Naive B cell (primary cell): Measurements from ENCODE around the gene TPM4. TPM values are rescaled to one million over a fixed set of nuclear protein-coding genes. Genes with fewer than 3 reads are reported as not detected.

Source experiments
- ATAC-seq, 2 donors: fragments of 150-1000 bp; cut with Tn5 transposase; 2 replicates each; pipeline ENCODE4 v1.10.0; 2021; ENCODE audit warnings: low read depth in 2 of 2, mild to moderate bottlenecking in 2 of 2, moderate library complexity in 2 of 2
- DNase-seq: peaks from one replicate; pipeline ENCODE4 v3.0.0; 2022
- H3K27ac Mint-ChIP-seq, 6 donors: one replicate each; pipeline ENCODE4 v1.8.0; 2020 to 2022; ENCODE audit warnings: mild to moderate bottlenecking in 6 of 6, mixed read lengths in 6 of 6, moderate library complexity in 5 of 6, inconsistent platforms in 2 of 6
- H3K27me3 Mint-ChIP-seq, 3 donors: one replicate each; pipeline ENCODE4 v1.8.0; 2021 to 2022; ENCODE audit warnings: mixed read lengths in 3 of 3, mild to moderate bottlenecking in 1 of 3
- H3K36me3 Mint-ChIP-seq, 2 donors: one replicate each; pipeline ENCODE4 v1.8.0; 2020 to 2022; ENCODE audit warnings: mixed read lengths in 2 of 2, inconsistent platforms in 1 of 2, mild to moderate bottlenecking in 1 of 2
- H3K4me1 Mint-ChIP-seq, 3 donors: one replicate each; pipeline ENCODE4 v1.8.0; 2020 to 2022; ENCODE audit warnings: mixed read lengths in 3 of 3, inconsistent platforms in 1 of 3, mild to moderate bottlenecking in 1 of 3, moderate library complexity in 1 of 3
- H3K4me3 Mint-ChIP-seq, 8 donors: one replicate each; pipeline ENCODE4 v1.8.0; 2020 to 2022; ENCODE audit warnings: mild to moderate bottlenecking in 8 of 8, mixed read lengths in 8 of 8, moderate library complexity in 8 of 8, inconsistent platforms in 2 of 8
- H3K9me3 Mint-ChIP-seq, 7 donors: one replicate each; pipeline ENCODE4 v1.8.0; 2020 to 2022; ENCODE audit warnings: mixed read lengths in 7 of 7, mild to moderate bottlenecking in 5 of 7, inconsistent platforms in 2 of 7, moderate library complexity in 1 of 7
- polyA plus RNA-seq, 6 donors: library from polyadenylated mRNA; unstranded; fragments of 300-500 nt; fragmentation: Illumina TruSeq; gene quantifications; one replicate each; pipeline ENCODE4 v1.2.3, GENCODE V29; 2021; ENCODE audit warnings: low read depth in 6 of 6

The TPM4 gene
- polyA plus RNA-seq, 6 donors from 2014 or later: 53.6 to 85.7 (median 76.7) TPM

DNA sequence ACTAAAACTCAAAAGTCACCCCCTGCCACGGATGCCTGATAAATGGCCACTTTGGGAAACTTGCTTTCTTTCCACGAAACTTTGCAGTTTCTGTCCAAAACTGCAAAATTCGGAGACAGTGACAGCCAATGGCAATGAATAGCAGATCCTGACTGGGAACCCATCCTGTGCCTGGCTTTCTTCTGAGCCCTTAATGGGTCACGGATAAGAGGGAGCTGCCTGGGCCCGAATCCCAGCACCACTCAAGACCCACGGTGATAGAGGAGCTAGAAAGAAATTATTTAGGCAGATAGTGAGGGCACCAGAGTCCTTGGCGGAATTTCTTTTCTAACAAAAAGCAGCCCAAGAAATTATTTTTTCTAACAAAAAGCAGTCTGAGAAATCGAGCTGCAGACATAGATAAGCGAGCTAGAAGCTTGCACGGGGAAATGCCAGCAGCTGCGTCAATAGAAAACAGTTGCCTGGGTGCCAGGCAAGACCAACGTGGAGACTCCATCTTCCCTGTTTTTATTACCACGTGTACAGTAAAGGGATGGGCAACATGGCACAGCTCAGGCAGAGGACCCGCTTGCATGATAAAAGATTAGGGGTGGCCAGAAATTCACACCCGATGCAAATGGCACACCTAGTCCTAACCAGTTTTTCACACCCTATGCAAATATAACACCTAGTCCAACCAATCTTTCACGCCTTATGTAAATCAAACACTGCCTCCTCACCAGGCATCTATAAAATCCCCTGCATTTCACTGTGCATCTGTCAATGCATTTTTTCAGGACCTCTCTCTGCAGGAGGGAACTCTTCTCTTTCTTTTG is 60.1 kb downstream of the TPM4 start:
- no peak overlapping the region for H3K4me3 Mint-ChIP-seq
- peaks cover 25 to 58% (median 44%) of the 10 kb centered on the region in 3 donors for H3K4me1 Mint-ChIP-seq
- DNase-seq (no peak), ATAC-seq (no peak)
- H3K27me3 Mint-ChIP-seq: no peaks in the 10 kb centered on the region
- peaks cover 13 to 24% of the 10 kb centered on the region in 2 donors for H3K36me3 Mint-ChIP-seq
- peaks cover 0 to 6% (median 1%) of the 10 kb centered on the region in 7 donors for H3K9me3 Mint-ChIP-seq
- peak overlapping the region in 2 of 6 donors; percentile 8 to 21 for H3K27ac Mint-ChIP-seq

DNA sequence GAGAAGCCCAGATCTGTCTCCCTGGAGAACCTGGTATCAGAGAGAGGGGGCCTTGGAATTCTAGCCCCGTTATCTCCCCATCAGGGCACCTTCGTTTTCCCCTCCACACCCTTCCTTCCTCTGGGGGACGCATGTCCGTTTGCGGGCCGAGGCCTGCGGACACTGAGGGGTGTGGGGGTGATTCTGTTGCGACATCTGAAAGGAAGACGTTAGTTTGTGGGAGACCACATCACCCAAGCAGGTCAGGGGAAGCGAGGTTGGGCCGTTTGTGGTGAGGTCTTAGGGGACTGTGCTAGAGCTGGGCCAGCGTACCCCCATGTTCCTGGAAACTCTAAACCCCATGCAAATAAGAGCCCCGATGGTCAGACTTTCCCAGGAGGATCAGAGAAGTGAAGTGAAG is 63.5 kb downstream of the TPM4 start:
- DNase-seq: no peak
- no peak for ATAC-seq
- peaks cover 49 to 75% (median 49%) of the 10 kb centered on the region in 3 donors for H3K4me1 Mint-ChIP-seq
- peaks cover 4 to 7% of the 10 kb centered on the region in 2 donors for H3K36me3 Mint-ChIP-seq
- no peaks in the 10 kb centered on the region for H3K27me3 Mint-ChIP-seq
- peak overlapping the region in 6 of 8 donors; percentile 33 to 79 (median 58) for H3K4me3 Mint-ChIP-seq
- peaks cover 0 to 6% (median 3%) of the 10 kb centered on the region in 7 donors for H3K9me3 Mint-ChIP-seq
- H3K27ac Mint-ChIP-seq: peak overlapping the region; percentile 83 to 99 (median 88)

DNA sequence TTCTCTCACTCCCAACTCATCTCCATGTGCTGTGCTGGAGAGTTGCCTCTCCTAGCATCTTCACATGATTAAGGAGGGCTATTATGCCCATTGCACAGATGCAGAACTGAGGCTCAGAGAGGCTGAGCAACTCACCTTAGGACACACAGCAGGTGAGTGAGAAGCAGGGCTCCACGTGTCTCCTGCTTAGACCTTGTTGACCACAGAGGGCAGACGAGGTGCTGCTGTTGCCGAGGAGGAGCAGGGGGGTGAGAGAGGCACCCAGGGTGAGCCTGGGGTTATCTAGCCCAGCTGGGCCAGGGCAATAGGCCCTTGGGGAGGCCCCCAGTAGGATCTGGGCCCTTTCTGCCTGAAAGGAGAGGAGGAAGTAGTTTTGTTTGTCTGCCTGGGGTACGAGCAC is 64.7 kb downstream of the TPM4 start:
- peak; percentile 60 to 63 for ATAC-seq
- no peaks in the 10 kb centered on the region for H3K27me3 Mint-ChIP-seq
- H3K36me3 Mint-ChIP-seq: peaks cover 4 to 7% of the 10 kb centered on the region in 2 donors
- peaks cover 47 to 81% (median 56%) of the 10 kb centered on the region in 3 donors for H3K4me1 Mint-ChIP-seq
- H3K4me3 Mint-ChIP-seq: peak overlapping the region; percentile 17 to 78 (median 60)
- peak; percentile 78 for DNase-seq
- peak overlapping the region; percentile 86 to 99 (median 94) for H3K27ac Mint-ChIP-seq
- peaks cover 0 to 6% (median 3%) of the 10 kb centered on the region in 7 donors for H3K9me3 Mint-ChIP-seq

DNA sequence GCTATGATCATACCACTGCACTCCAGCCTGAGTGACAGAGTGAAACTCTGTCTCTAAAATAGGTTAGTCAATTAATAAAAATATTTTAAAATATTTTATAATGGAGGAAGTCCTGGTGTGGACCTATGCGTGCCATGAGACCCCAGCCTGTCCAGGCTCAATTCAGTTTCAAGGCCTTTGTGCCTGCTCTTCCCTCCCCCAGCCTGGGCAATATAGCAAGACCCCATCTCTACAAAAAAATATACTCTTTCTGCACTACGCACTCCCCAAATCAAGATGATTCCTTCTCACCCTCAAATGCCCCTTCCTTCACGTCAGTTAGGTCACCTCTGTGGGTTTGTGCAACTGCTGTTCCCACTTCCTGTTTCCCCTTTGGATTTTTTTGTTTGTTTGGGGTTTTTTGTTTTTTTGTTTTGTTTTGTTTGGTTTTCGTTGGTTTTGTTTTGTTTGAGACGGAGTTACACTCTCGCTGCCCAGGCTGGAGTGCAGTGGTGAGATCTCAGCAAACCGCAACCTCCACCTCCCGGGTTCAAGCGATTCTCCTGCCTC is 65.8 kb downstream of the TPM4 start:
- Mint-ChIP-seq H3K36me3 (peaks cover 4 to 7% of the 10 kb centered on the region in 2 donors), H3K27me3 (no peaks in the 10 kb centered on the region), H3K4me1 (peaks cover 44 to 85% (median 55%) of the 10 kb centered on the region in 3 donors), H3K9me3 (peaks cover 0 to 6% (median 3%) of the 10 kb centered on the region in 7 donors), H3K27ac (peak overlapping the region; percentile 90 to 100 (median 99)), H3K4me3 (peak overlapping the region in 6 of 8 donors; percentile 19 to 63 (median 51))
- ATAC-seq (no peak), DNase-seq (no peak)

DNA sequence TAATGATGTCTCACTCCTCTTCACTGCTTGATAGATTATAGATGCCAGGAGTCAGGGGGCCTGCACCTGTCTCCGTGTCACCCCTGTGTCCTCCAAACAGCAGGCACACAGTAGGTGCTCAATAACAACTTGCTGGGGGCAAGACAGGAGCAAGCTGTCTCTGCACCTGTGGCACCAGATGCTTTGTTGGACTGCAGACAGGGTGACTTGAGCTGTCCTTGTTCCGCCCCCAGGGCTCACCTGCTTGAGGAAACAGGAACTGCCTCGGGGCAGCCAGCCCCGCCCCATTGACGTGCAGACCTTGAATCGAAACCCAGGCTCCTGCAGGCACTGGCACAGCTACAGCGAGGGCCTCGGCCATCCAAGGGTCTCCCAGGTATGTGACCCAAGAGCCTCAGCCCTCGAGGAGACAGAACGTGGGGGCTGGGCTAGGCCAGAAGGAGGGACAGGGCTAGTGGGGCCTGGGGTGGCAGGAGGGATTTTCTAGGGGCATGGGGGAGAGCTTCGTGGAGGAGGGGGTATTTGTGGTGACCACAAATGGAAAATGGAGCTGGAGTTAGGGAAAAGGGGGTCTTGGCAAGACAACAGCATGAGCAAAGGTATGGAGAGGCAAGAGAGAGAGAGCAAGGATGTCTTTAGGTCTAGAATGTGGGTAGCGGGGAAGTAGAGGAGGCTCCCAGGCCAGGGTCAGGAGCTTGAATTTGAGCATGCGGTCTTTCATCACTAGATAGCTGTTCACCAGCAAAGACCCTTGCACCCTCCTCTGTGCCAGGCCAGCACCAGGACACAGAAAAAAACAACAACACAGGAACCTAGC is 67.3 kb downstream of the TPM4 start, which contains the start of gene HSH2D:
TSS of gene HSH2D (plus strand) at position 287 of the 817 bp plus-strand sequence. CDS start 5,066 bp downstream, outside the sequence.
- Mint-ChIP-seq H3K4me3 (peak within 1 kb of the TSS; percentile 95 to 100 (median 98)), H3K27ac (peak within 1 kb of the TSS; percentile 99 to 100 (median 99)), H3K36me3 (peaks cover 4 to 7% of the 10 kb centered on the region in 2 donors)

DNA sequence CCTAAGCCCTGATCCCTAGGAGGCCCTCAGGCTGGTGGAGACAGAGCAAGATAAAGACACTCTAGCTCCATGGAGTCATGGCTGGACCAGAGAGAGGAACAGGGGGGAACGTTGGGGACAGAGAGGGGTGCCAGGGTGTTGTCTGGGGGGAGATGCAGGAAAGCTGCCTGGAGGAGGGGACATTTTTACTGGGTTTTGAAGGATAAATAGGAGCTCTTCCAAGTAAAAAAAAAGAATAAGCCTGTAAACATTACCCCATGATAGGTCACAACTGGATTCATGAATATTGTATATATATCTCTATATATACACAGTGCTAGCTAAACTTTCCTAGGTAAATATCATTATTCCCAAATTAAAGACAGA is 67.9 kb downstream of the TPM4 start:
- DNase-seq (no peak), ATAC-seq (no peak)
- Mint-ChIP-seq H3K4me3 (peak overlapping the region; percentile 95 to 100 (median 98)), H3K27ac (peak overlapping the region; percentile 99 to 100 (median 99)), H3K4me1 (peaks cover 45 to 94% (median 63%) of the 10 kb centered on the region in 3 donors), H3K27me3 (no peaks in the 10 kb centered on the region), H3K36me3 (peaks cover 4 to 7% of the 10 kb centered on the region in 2 donors), H3K9me3 (peaks cover 0 to 6% (median 3%) of the 10 kb centered on the region in 7 donors)

More for the DNA sequence above, 67.3 kb downstream of the TPM4 start, which contains the start of gene HSH2D:
- peak; percentile 81 to 83 for ATAC-seq
- peak; percentile 91 for DNase-seq
- H3K27me3 Mint-ChIP-seq: no peaks in the 10 kb centered on the region
- H3K9me3 Mint-ChIP-seq: peaks cover 0 to 6% (median 3%) of the 10 kb centered on the region in 7 donors
- peaks cover 41 to 94% (median 57%) of the 10 kb centered on the region in 3 donors for H3K4me1 Mint-ChIP-seq

DNA sequence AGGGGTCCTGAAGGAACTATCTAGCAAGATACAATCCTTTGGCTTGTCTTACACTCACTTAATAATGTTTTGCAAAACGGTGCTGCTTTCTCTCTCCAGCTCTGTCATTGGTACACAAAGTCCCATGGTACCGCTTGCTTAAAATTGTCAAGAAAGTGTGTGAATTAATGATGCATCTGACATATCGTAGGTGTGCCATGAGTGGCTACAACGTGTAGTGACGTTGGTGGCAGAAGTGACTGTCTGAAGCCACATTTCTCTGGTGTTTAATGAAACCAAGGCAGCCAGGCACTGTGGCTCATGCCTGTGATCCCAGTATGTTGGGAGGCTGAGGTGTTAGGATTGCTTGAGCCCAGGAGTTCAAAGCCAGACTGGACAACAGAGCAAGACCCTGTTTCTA is 69.8 kb downstream of the TPM4 start:
- DNase-seq (no peak), ATAC-seq (no peak)
- Mint-ChIP-seq H3K4me3 (peak overlapping the region; percentile 75 to 100 (median 98)), H3K27ac (peak overlapping the region; percentile 51 to 99 (median 84)), H3K27me3 (no peaks in the 10 kb centered on the region), H3K36me3 (peaks cover 4 to 7% of the 10 kb centered on the region in 2 donors), H3K4me1 (peaks cover 37 to 90% (median 58%) of the 10 kb centered on the region in 3 donors), H3K9me3 (peaks cover 0 to 6% (median 3%) of the 10 kb centered on the region in 7 donors)

DNA sequence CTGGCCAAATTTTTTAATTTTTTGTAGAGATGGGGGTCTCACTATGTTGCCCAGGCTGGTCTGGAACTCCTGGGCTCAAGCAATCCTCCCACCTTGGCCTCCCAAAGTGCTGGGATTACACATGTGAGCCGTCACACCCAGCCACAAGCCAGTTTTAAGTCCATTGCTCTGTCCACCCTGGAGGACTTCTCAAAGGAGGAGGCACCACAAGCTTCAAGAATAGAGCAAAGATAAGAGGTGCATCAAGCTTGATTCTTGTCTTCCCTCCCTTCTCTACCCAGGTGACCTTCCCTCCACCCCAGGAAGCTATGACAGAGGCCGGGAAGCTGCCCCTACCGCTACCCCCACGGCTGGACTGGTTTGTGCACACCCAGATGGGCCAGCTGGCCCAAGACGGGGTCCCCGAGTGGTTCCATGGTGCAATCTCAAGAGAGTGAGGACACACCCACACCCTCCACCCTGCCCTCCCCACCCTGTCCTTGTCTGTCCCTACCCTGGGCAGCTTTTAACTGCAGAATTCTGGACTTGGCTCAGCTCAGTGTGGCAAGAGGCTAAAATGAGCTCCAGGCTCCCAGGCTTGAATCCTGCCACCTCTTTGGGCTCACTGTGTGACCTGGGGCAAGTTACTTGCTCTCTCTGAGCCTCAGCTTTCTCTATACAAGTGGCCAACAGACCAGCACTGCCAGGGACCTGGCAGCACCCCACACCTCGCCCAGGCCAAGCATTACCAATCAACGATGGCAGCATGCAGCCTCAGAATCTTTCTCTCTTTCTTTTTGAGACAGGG is 72.3 kb downstream of the TPM4 start:
- no peaks in the 10 kb centered on the region for H3K27me3 Mint-ChIP-seq
- H3K4me3 Mint-ChIP-seq: peak overlapping the region; percentile 38 to 90 (median 80)
- ATAC-seq (no peak), DNase-seq (no peak)
- H3K4me1 Mint-ChIP-seq: peaks cover 24 to 71% (median 49%) of the 10 kb centered on the region in 3 donors
- peaks cover 0 to under 1% of the 10 kb centered on the region in 2 donors for H3K36me3 Mint-ChIP-seq
- H3K9me3 Mint-ChIP-seq: no peaks in the 10 kb centered on the region
- peak overlapping the region; percentile 93 to 99 (median 94) for H3K27ac Mint-ChIP-seq

Other genes starting within 250 kb of the TPM4 start
- not detected for gene CYP4F2, start 178.4 kb upstream of the TPM4 start, polyA plus RNA-seq
- not detected for gene CYP4F11, start 142.0 kb upstream of the TPM4 start, polyA plus RNA-seq
- not detected for gene OR10H4, start 127.5 kb upstream of the TPM4 start, polyA plus RNA-seq
- 100 to 1,000 TPM in 5 of 6 donors, 10 to 100 TPM in 1; 98.8 to 134 (median 112) TPM for gene RAB8A, start 35.4 kb downstream of the TPM4 start, polyA plus RNA-seq
- 10 to 100 TPM; 25.7 to 53.2 (median 40.1) TPM for gene HSH2D, start 67.2 kb downstream of the TPM4 start, polyA plus RNA-seq
- gene CIB3, start 97.0 kb downstream of the TPM4 start, polyA plus RNA-seq: not detected
- 100 to 1,000 TPM; 123 to 235 (median 155) TPM for gene FAM32A, start 108.9 kb downstream of the TPM4 start, polyA plus RNA-seq
- gene AP1M1, start 121.4 kb downstream of the TPM4 start, polyA plus RNA-seq: 100 to 1,000 TPM; 121 to 135 (median 122) TPM
- 100 to 1,000 TPM; 145 to 413 (median 248) TPM for gene KLF2, start 248.3 kb downstream of the TPM4 start, polyA plus RNA-seq